HG03521 (cell line): ENCODE measurements around the gene SNAP23.

Source experiments
- ATAC-seq: cut with Tn5 transposase; IDR thresholded peaks from one replicate; pipeline ENCODE4 v1.9.1; 2021; ENCODE audit warnings: mild to moderate bottlenecking, moderate library complexity; ENCODE audit not compliant: unreplicated experiment

The SNAP23 gene

DNA sequence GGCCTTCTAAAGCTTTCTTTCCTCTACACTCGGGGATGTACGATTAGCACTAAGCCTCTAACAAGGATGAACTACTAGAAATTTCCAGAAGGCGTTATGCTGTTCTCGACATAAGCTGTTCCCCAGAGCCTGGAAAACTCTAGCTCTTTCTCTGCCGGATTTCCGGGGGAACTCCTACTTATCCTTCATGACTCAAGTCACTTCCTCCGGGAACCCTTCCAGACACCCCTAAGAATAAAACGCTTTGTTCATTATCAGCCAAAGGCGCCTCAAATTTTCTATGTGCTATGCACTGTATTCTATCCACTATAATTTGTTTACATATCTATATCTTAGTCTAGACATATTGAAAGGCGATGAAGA, 455 bp upstream of the SNAP23 start:
- ATAC-seq = no peak

DNA sequence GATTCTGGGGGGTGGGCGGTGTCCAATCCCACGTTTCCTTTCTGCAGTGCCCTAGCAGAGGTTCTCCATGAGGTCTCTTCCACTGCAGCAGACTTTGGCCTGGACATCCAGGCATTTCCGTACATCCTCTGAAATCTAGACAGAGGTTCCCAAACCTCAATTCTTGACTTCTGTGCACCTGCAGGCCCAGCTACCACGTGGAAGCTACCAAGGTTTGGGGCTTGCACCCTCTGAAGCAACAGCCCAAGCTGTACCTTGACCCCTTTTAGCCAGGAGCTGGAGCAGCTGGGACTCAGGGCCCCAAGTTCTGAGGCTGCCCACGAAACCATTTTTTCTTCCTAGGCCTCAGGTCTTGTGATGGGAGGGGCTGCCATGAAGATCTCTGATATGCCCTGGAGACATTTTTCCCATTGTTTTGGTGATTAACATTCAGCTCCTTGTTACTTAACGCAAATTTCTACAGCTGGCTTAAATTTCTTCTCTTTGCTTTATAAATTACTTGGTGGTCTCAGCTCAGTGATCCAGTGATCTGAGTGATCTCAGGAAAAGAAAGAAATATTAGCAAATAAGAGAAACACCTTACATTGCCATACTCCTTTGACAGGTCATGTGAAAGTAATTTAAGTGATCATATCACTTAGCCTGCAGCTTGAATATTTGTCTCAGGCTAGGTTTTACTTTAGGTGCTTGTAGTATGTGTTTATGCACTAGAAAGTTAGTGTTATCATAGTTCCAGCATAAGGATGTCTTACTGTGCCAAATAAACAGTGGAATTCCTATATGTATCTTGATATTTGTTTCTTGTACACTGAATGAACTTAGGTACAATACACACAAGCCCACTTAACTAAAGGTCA, 3.0 kb downstream of the SNAP23 start:
- ATAC-seq = no peak

- no peak for ATAC-seq
Observed at GRCh38 chr15:42499858-42500609, 4.6 kb downstream of the SNAP23 start.

GRCh38 chr15:42502477-42502876, 7.0 kb downstream of the SNAP23 start:
- ATAC-seq = no peak

- ATAC-seq = no peak
Observed at GRCh38 chr15:42503825-42504224, 8.4 kb downstream of the SNAP23 start.

DNA sequence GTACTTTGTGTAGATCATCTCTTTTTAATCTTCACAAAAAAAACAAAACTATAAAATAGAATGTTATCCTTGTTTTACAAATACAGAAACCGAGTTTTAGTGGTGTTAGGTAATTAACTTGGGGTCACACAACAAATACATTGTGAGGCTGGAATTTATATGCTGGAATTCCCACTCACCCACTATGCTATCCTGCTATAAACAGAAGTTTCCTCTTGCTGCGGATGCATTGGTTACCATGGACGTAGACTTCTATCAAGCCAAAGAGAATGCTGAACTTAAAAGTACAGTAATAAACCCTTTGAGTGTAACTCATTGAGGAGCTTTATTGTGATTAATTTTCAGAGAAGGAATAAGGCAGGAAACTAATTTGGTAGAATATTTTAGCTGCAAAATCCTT, 9.2 kb downstream of the SNAP23 start:
- ATAC-seq = no peak

DNA sequence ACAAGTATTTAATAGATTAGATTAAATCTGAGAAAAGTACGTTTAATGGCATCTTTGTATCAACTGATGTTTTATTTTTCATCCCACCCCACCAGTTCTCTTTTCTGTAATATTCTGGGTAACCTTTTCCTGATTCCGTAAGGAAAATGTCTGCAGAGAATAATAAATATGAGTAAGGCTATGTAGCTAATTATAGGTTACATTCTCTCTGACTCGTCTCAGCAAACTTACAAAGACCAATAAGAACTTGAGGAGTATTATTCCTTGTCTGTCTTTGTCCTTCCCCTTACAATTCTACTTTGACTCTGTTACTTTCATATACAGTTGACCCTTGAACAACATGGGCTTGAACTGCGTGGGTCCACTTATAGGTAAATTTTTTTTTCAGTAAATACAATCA, 12.1 kb downstream of the SNAP23 start:
- ATAC-seq = no peak

DNA sequence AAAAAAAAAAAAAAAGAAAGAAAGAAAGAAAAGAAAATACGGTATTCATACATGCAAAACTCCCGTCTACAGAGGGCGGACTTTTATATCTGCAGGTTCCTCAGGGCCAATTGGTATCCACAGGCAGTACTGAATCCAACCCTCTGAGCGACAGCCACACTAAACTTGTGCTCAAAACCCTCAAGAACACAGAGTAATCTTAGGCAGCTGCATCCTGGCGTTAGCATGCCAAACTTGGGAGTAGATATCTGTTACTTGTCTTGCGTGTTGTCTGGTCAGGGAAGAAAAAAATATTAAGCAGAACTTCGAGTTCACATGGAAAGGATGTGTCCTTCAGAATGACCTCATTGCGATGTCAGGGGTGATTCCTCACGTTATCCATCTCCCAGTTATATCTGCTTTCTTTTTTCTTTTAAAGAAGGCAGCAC, 12.8 kb downstream of the SNAP23 start:
- ATAC-seq = no peak

DNA sequence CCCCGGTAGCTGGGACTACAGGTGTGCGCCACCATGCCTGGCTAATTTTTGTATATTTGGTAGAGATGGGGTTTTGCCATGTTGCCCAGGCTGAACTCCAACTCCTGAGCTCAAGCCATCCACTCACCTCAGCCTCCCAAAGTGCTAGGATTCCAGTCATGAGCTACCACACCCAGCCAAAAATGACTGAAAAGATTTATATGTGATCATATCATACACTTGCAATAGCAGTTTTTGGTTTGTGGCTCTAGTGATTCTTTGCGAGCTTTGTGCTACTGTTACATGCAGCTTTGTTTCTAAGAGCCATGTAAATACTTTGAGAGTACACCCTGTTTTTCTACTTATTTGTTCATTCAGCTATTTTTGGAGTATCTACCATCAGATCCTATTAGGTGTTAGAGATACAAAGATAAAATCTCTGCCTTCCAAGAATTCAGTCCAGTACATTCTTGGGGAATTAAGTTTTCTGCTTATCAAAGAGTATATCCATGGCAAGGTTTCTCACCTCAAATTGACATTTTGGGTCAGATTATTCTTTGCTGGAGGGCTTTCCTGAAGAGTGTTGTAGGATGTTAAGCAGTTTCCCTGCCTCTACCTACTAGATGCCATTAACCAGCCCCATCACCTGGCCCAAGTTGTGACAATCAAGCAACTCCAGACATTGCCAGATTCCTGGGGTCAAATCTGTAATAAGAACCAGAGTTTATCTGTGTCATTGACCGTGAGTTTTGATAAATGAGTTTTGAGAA, 15.0 kb downstream of the SNAP23 start:
- no peak for ATAC-seq

DNA sequence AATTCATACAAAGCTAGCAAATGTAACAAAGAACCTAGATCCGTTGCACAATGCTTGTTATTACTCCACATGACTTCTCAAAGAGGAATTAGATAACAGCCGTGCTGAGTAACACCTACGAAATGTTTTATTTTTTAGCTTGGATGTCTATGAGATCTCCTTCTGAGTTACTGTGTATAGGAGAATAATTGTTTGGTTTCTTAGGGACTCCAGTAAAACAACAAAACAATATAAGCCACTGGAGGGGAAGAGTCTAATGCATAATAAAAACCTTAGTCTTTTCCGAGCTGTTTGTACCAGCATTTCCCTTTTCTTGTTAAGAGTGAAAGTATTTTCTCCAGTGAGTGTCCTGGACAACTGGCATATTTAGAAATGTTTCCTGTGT, 15.6 kb downstream of the SNAP23 start:
- no peak for ATAC-seq

DNA sequence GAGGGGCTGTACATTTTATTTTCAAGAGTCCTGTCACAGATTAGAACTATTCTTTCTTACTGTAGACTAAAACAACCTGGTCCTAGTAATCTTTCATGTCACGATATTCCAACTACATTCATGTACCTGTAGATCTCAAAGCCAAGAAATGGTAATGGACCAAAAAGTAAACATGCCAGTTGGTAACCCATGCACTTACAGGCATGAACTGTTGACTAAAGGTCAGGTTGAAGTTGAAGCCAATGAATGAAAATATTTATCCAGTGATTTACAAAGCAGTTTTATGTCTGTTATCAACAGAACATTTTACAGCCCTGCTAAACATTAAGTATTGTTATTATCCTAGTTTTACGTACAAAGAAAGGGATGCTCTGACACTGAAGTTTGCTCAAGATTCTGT, 27.9 kb downstream of the SNAP23 start:
- ATAC-seq = no peak

GRCh38 chr15:42528970-42529369, 33.5 kb downstream of the SNAP23 start:
- ATAC-seq = no peak

GRCh38 chr15:42533246-42533645, 37.8 kb downstream of the SNAP23 start:
- ATAC-seq = no peak

- ATAC-seq = no peak
Observed at GRCh38 chr15:42544853-42545629, 49.6 kb downstream of the SNAP23 start.

GRCh38 chr15:42547918-42548248, 52.4 kb downstream of the SNAP23 start:
- peak; percentile 12 for ATAC-seq

- ATAC-seq = peak; percentile 85
Observed at GRCh38 chr15:42548249-42549031, 53.0 kb downstream of the SNAP23 start, which contains the start of the genes HAUS2 and LRRC57. TSS of gene HAUS2 (plus strand) at chr15:42548838. CDS start at chr15:42548873, 35 bp downstream. TSS of gene LRRC57 (minus strand) at chr15:42548793. CDS start at chr15:42548434, 359 bp downstream.

- no peak for ATAC-seq
Observed at GRCh38 chr15:42549032-42549491, 53.6 kb downstream of the SNAP23 start.

DNA sequence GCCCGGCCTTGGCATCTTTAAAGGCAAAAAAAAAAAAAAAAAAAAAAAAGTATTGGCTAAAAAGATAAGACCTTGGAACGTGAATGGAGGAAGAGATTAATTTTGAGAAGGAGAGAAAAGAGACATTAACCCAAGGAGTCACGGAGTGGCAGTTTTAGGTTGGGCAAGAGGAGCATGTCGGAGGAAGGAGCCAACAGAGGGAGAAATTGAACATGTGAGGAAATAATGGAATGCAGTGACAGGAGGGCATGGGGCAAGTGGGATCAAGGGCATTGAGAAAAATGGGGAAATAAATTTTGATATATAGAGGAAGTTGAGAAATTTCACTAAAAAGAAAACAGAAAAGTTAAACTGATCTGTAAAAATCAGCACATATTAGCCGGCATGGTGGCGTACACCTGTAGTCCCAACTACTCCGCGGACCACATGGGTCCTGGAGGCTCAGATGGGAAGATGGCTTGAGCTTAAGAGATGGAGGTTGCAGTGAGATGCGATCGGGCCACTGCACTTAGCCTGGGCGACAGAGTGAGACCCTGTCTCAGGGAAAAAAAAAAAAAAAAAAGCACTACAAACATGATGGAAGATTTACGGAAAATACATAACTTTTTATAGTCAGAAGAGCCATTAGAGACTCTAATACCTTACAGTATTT, 54.4 kb downstream of the SNAP23 start:
- ATAC-seq = no peak

DNA sequence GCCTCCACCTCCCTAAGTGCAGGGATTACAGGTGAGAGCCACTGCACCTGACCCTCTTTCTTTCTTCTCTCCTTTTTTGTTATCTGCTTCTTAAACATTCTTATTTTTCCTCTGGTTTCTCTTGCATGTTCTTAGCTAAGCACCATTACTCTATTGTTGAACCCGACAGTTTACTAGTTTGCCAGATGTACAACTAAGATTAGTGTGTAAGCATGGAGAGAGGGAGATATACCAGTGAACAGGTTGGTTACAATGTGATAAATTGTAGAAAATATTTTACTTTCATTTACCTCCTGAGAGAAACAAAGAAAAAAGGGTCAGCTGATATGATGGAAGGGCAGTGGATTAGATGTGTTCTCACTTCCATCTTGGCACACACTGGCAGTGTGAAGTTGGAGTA, 58.1 kb downstream of the SNAP23 start:
- ATAC-seq = no peak
